AG04449 (cell line): ENCODE measurements around the gene STMN1.

Experiments used
- CTCF ChIA-PET: fragments of 350-600 bp; formaldehyde crosslinking; extraction: SDS; loops from one replicate; lab custom pipeline; 2021; ENCODE audit warnings: antibody characterized with exemption; lab: Yijun Ruan, JAX
- POLR2A ChIA-PET: fragments of 400-600, 350-600 bp; formaldehyde crosslinking; extraction: SDS; loops from one replicate; lab custom pipeline; 2020; ENCODE audit warnings: antibody characterized with exemption, inconsistent platforms; lab: Yijun Ruan, JAX
- DNase-seq: peaks from one replicate; pipeline ENCODE4 v3.0.0-alpha.2; 2010; ENCODE audit warnings: low read depth, low spot score
- H3K4me3 ChIP-seq: 2 replicates; pipeline ENCODE4 v1.5.1; 2011; ENCODE audit warnings: low read depth, mild to moderate bottlenecking, control low read depth, low read length
- CTCF ChIP-seq: IDR thresholded peaks from one replicate; pipeline ENCODE4 v1.5.1; 2011; ENCODE audit warnings: mild to moderate bottlenecking, moderate library complexity, low read length, control low read depth, inconsistent platforms; ENCODE audit not compliant: insufficient read depth; ENCODE audit errors: missing control alignments

STMN1 gene

GRCh38 chr1:25875856-25876692 is 30.1 kb downstream of the STMN1 start:
- POLR2A ChIA-PET: interaction anchor here (0.6 to 1.7 kb wide), 5 partner anchors 16 to 56 kb away, joined by 3 to 12 read pairs (median 3); partner anchors contain the start of gene MTFR1L
- TF ChIP-seq CTCF: no peak
- DNase-seq: no peak
- H3K4me3 ChIP-seq: peak overlapping the region; percentile 74
- CTCF ChIA-PET: interaction anchor here (0.7 to 3.9 kb wide), 11 partner anchors 10 to 123 kb away, joined by 3 to 24 read pairs (median 4); partner anchors contain the start of gene PAFAH2

GRCh38 chr1:25875154-25875855 is 30.9 kb downstream of the STMN1 start, which contains the start of gene PAQR7:
Gene PAQR7 (minus strand): TSS chr1:25875708. CDS start chr1:25863839, 11,869 bp downstream.
- POLR2A ChIA-PET: interaction anchor here (0.6 to 1.7 kb wide), 4 partner anchors 17 to 55 kb away, joined by 3 to 12 read pairs (median 5); partner anchors contain the start of gene MTFR1L
- H3K4me3 ChIP-seq: peak within 1 kb of the TSS; percentile 74
- CTCF ChIA-PET: interaction anchor here (0.7 to 3.9 kb wide), 14 partner anchors 10 to 125 kb away, joined by 3 to 24 read pairs (median 4); partner anchors contain the start of gene PAFAH2
- no peak for DNase-seq
- TF ChIP-seq CTCF: peak; percentile 42

- ChIA-PET POLR2A (interaction anchor here (0.9 to 1.7 kb wide), 2 partner anchors 9 to 55 kb away, joined by 3 to 7 read pairs; partner anchors contain the start of gene MTFR1L), CTCF (interaction anchor here (1.0 to 3.9 kb wide), 12 partner anchors 10 to 161 kb away, joined by 3 to 24 read pairs (median 4); partner anchors contain the start of gene PAFAH2)
- TF ChIP-seq CTCF: no peak
- peak overlapping the region; percentile 74 for H3K4me3 ChIP-seq
- no peak for DNase-seq
These were observed 31.5 kb downstream of the STMN1 start for GRCh38 chr1:25874635-25875153.

- H3K4me3 ChIP-seq: peak overlapping the region; percentile 74
- POLR2A ChIA-PET: interaction anchor here (0.6 to 0.9 kb wide), 2 partner anchors 9 to 31 kb away, joined by 3 read pairs; no protein-coding TSS in a partner anchor
- CTCF ChIA-PET: interaction anchor here (1.0 to 3.9 kb wide), 9 partner anchors 12 to 162 kb away, joined by 3 to 24 read pairs (median 4); partner anchors contain the start of gene PAFAH2
- no peak for TF ChIP-seq CTCF
- no peak for DNase-seq
These were observed 32.0 kb downstream of the STMN1 start for GRCh38 chr1:25874209-25874608.

- ChIA-PET CTCF (no interaction called here), POLR2A (no interaction called here)
- no peak overlapping the region for H3K4me3 ChIP-seq
- no peak for DNase-seq
- no peak for TF ChIP-seq CTCF
These were observed 33.1 kb downstream of the STMN1 start for GRCh38 chr1:25873120-25873519.
